ENCODE results near the gene TRRAP.

TRRAP gene

DNA sequence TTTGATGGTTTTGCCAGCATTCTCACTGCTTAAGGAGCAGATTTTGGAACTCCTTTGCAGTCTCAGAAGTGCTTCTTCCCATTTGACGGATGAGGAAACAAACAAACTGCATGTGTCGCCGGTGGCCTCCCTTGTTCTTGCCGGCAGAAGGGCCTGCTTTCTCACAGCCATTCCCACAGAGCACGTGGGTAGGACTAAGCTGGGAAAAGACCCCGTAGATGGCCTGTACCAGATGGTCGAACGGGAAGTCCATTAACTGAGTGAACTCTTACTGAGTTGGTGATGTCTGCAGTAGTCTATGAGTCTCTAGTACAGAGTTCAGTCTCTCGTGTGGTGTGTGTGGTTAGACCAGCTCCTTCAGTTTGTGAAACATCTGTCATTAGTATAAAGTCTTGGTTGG is 131.9 kb downstream of the TRRAP start:
- no peak for DNase-seq
- TF ChIP-seq POLR2A (IDR thresholded peaks at IDR 0.05; ENCODE audit: low read length): no peak
- TF ChIP-seq GATA1 (IDR thresholded peaks at IDR 0.05; ENCODE audit: low read depth, low read length): no peak

DNA sequence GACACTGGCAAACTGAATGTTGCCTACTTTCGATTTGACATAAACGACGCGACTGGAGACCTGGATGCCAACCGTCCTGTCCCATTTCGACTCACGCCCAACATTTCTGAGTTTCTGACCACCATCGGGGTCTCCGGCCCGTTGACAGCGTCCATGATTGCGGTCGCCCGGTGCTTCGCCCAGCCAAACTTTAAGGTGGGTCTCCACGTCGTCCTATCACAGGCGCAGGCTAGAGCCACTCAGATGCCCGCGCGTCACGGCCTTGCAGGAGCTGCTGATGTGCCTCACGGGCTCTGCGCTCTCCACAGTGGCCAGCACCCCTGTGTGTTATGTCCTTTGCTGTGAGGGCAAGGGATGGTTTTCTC is 133.0 kb downstream of the TRRAP start:
- no peak for DNase-seq
- TF ChIP-seq GATA1 (IDR thresholded peaks at IDR 0.05; ENCODE audit: low read depth, low read length): no peak
- TF ChIP-seq POLR2A (IDR thresholded peaks at IDR 0.05; ENCODE audit: low read length): no peak

DNA sequence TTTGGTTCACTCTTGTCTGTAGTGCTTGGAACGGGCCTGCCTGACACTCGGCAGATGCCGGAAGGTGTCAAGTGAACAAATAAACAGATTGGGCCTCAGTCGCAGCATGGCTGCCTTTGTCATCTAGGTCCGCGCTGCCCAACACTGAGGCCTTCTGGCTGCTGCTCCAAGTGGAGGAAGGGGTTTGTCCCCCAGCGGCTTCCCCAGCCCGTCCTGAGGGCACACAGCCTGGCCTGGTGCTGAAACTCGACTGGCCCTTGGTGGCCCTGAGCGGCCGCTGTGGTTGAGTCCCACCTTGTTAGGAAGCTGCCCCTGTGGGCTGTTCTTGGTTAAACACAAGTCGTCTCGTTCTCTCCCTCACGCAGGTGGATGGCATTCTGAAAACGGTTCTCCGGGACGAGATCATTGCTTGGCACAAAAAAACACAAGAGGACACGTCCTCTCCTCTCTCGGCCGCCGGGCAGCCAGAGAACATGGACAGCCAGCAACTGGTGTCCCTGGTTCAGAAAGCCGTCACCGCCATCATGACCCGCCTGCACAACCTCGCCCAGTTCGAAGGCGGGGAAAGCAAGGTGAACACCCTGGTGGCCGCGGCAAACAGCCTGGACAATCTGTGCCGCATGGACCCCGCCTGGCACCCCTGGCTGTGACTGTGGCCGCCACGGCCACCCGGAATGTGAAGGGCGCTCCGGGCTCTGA is 133.5 kb downstream of the TRRAP start:
- DNase-seq: no peak
- TF ChIP-seq GATA1 (IDR thresholded peaks at IDR 0.05; ENCODE audit: low read depth, low read length) (no peak), POLR2A (IDR thresholded peaks at IDR 0.05; ENCODE audit: low read length) (no peak)

DNA sequence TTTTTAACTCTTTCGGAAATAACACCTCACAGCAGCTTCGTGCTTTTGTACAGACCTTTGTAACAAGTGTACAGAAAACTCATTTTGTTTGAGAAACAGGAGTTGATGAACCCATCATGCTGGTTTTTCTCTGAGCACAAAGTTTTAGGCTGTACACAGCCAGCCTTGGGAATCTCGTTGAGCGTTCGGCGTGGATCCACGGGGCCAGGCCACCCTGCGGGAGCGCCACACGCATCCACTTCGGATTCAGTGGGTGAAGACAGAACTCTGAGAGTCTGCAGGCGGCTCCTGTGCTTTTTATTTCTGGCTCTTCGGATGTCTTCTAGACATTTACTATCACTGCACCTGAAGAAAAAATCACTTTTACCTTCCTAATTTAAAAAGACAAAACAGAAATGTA is 134.4 kb downstream of the TRRAP start:
- TF ChIP-seq POLR2A (IDR thresholded peaks at IDR 0.05; ENCODE audit: low read length): no peak
- TF ChIP-seq GATA1 (IDR thresholded peaks at IDR 0.05; ENCODE audit: low read depth, low read length): no peak
- no peak for DNase-seq

DNA sequence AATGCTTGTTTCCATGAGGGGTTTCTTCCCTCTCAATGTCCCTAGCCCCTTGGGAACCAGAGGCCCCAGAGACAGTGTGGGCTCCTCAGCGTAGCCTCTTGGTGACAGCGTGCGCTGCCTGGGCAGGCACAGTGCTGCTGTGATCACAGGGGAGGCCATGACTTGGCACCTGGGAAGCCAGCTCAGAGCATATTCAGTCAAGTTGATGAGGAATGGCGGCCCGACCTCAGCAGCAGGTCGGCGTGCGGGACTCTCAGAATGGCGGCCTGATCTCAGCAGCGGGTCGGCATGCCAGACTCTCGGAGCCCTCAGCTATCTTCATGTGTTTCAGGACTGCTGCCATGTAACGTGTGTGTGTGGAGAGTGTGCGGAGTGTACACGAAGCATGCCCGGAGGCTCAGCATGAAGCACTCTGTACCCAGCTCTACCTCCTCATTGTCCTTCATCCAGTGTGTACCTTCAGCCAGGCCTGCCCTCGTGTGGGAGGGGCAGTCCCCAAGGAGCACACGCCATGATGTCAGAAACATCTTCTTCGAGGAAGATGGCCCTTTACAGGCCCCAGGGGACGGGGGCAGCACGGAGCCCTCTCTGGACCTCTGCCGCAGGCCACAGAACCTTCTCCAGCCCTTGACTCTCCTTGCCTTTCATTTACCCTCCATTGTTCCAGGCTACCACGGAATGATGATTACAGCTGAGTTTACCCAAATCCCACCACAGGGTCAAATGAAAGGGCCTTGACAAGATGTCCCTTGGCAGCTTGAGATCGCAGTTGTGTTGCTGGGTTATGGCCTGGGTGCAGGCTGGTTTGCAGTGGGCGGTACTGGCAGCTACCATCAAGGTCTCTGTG is 135.2 kb downstream of the TRRAP start:
- TF ChIP-seq POLR2A (IDR thresholded peaks at IDR 0.05; ENCODE audit: low read length) (no peak), GATA1 (IDR thresholded peaks at IDR 0.05; ENCODE audit: low read depth, low read length) (no peak)
- no peak for DNase-seq

DNA sequence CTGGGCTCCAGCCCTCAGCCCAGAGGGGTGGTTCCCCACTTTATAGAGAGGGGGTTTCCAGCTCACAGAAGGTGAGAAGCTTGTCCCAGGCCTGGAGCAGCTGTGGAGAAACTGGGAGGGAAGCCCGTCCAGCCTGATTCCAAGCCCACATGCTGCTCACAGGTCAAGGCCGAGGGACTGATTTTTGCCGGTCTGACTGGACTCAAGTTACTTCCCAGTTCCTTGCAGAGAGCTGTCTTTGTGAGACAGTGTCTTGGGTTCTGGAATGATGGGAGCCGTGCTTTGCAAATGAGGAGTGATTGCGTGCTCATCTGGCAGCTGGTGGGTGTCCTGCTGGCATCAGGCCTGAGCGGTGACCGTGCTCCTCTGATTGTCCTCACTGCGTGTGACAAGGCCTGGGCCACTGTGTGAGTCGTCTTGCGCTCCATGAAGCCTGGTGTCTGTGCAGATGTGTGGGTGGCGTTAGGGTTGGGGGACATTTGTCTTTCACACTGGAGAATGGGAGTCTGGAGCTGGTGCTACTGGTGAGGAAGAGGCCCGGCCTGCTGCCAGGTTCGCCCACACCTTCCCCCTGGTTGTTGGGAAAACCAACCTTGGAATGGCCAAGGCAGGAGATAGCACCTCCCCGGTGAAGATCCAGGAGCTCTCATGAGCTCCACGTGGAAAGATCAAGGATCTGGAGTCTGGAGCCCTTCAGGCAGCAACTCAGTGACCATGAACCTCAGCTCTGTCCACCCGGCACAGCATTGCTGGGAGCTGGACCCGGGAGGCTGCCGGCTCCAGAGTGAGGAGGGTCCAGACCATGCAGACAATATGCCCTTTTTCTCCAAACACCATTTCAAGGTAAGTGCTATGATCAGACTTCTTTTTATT is 136.0 kb downstream of the TRRAP start:
- TF ChIP-seq GATA1 (IDR thresholded peaks at IDR 0.05; ENCODE audit: low read depth, low read length) (no peak), POLR2A (IDR thresholded peaks at IDR 0.05; ENCODE audit: low read length) (no peak)
- DNase-seq: no peak

DNA sequence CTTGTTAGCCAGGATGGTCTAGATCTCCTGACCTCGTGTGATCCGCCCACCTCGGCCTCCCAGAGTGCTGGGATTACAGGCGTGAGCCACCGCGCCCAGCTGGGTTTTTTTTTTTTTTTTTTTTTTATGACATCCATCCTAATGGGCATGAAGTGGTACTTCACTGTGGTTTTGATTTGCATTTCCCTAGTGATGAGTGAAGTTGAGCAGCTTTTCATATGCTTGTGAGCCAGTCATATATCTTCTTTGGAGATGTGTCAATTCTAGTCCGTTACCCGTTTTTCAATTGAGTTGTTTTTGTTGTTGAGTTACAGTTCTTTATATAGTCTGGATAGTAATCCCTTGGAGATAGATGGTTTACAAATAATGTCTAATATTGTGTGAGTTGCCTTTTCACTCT is 137.9 kb downstream of the TRRAP start:
- TF ChIP-seq GATA1 (IDR thresholded peaks at IDR 0.05; ENCODE audit: low read depth, low read length) (no peak), POLR2A (IDR thresholded peaks at IDR 0.05; ENCODE audit: low read length) (no peak)
- DNase-seq: no peak

DNA sequence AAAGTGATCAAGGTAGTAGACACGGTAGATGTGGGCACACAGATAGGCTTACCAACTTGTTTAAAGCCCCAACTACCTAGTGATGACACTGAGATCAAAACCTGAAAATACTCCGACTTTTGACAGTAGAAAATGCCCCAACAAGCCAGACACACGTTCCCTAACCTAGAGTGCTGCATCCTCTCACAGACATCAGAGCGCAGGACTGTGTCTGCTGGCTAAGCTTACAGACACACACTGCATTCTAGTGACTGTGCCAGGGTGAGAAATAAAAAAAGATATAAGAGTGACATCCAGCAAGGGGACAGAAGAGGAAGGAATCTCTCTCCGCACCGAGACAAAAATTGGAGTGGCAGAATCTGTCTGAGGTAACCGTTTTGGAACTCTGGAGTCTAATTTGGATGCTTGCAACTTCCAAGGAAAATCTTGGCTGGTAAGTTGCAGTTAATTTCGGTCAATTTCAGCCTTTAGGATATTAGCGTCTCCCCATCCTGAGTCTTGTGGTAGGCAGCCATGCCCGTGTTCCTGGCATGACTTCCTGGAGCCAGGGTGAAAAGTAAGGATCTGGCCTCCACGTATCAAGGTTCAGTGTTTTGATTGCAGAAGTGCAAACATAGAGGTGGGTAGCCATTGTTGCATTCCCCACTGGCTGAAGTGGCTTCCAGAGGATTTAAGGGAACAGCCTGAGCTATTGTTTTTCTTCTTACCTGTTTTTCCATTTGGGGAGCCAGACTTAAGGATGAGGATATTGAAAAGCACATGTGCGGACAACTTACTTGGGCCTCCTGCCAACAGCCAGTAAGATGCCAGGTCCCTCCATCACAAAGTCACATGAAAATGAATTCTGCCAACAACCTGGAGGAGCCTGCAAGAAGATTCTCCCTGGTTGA is 141.4 kb downstream of the TRRAP start:
- no peak for DNase-seq
- no peak for TF ChIP-seq POLR2A (IDR thresholded peaks at IDR 0.05; ENCODE audit: low read length)
- no peak for TF ChIP-seq GATA1 (IDR thresholded peaks at IDR 0.05; ENCODE audit: low read depth, low read length)

DNA sequence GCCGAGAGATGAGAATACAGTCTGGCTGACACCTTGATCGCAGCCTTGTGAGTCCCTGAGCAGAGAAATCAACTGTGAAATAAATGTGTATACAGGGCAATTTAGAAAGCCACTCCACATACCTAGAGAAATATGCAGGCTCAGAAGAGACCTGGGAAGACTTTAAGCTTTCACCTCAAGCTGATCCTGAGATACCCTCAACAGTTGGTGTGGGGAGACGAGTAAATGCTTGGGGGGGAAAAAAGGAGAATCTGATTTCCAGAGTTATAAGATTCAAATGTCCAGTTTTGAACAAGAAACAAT is 142.0 kb downstream of the TRRAP start:
- TF ChIP-seq GATA1 (IDR thresholded peaks at IDR 0.05; ENCODE audit: low read depth, low read length) (no peak), POLR2A (IDR thresholded peaks at IDR 0.05; ENCODE audit: low read length) (no peak)
- no peak for DNase-seq

DNA sequence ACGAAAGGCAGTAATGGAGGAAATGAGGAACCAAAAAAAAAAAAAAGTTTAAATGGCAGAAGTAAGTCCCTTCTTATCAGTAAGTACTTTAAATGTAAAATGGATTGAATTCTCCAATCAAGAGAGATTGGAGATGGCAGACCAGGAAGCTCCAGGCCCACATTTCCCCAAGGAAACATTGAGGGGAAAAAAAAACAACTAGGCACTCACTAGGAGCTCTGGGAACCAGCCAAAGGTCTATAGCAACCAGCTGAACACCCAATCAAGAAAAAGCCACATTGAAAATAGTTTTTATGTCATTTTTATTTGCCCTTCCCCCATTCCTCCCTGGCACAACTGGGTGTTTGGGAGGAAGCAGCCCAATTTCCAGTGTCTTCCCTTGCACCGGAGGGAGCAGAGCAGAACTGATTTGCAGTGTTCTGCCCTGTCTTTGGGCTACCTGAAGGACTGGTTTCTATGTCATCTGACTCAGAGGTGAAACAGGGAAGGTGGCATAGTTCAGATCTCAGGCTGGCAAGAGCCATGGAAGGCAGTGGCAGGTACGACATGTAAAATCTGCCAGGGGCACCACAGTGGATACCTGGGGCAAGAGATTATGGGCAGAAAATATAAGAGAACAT is 143.7 kb downstream of the TRRAP start:
- no peak for DNase-seq
- TF ChIP-seq POLR2A (IDR thresholded peaks at IDR 0.05; ENCODE audit: low read length): no peak
- TF ChIP-seq GATA1 (IDR thresholded peaks at IDR 0.05; ENCODE audit: low read depth, low read length): no peak

DNA sequence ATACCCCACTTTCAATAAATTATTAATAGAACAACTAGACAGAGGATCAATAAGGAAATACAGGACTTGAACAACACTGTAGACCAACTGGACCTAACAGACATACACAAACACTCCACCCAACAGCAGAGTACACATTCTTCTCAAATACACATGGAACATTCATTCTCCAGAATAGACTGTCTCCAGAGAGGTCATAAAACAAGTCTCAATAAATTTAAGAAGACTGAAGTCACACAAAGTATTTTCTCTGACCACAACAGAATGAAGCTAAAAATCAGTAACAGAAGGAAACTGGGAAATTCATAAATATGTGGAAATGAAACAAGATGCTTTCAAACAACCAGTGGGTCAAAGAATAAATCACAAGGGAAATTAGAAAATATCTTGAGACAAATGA is 145.7 kb downstream of the TRRAP start:
- TF ChIP-seq POLR2A (IDR thresholded peaks at IDR 0.05; ENCODE audit: low read length) (no peak), GATA1 (IDR thresholded peaks at IDR 0.05; ENCODE audit: low read depth, low read length) (no peak)

DNA sequence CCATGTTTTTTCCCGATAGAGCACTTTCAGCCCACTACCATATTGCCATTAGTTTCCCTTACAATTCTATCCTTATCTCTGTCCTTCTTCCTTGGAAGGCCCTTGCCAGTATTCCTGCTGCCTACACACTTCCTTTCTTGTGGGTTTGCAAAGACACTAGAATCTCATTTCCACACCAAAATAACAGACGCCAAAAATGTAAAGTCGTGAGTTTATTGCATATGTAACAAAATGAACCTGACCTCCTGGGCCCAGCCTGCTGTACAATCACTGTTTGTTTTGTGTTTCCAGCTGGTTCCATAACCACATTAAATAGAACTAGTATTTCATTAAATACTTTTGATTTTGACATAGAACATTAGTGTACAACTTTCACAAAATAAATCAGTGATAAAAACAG is 148.9 kb downstream of the TRRAP start:
- TF ChIP-seq POLR2A (IDR thresholded peaks at IDR 0.05; ENCODE audit: low read length): no peak
- no peak for DNase-seq

More for the DNA sequence above, 145.7 kb downstream of the TRRAP start:
- no peak for DNase-seq

DNA sequence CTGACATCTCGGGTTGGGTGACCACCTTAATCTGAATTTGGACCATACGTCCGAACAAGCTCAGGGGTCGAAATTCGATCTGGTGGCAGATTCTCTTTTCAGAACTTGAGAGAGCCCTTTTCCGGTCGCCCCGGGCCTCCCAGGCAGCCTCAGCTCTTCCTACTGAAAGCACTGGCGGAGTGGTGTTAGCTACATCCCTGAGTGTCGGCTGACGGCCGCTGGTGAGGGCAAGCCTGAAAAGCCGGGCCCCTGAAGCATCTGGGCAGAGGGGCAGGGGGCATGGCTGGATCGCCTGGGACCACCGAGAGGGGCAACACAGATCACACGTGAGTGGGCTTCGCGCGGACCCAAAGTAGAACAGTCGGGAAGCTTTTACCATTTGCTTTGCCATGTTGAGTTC is 149.5 kb downstream of the TRRAP start:
- no peak for TF ChIP-seq GATA1 (IDR thresholded peaks at IDR 0.05; ENCODE audit: low read depth, low read length)
- DNase-seq: no peak

Measured in erythroblast (primary cell).